ENCODE data around the gene TXNL1. TPM values are rescaled to one million over a fixed set of nuclear protein-coding genes. Genes with fewer than 3 reads are reported as not detected.

TXNL1 gene
- total and polyA plus RNA-seq, 2 of the 13 experiments (the other 11 are each of a cell fraction or from before 2014, with no cell fraction given), result 41.9 to 73.1 TPM

- TF ChIP-seq NFYC (CRISPR knock-in tag; IDR thresholded peaks at IDR 0.05) (peak; percentile 86), ZNF484 (CRISPR knock-in tag; IDR thresholded peaks at IDR 0.05; ENCODE audit: borderline replicate concordance, low read depth) (no peak), NCOA1 (CRISPR knock-in tag; IDR thresholded peaks at IDR 0.05) (no peak), SRSF9 (IDR thresholded peaks at IDR 0.05; ENCODE audit: borderline replicate concordance, insufficient read depth, low read depth, low read length, poor library complexity, severe bottlenecking) (no peak), ZNF121 (CRISPR knock-in tag; IDR thresholded peaks at IDR 0.05) (no peak), KMT2A (CRISPR knock-in tag; IDR thresholded peaks at IDR 0.05) (peak; percentile 89; the same call in 1 of the 2 replicates), MAFF (IDR thresholded peaks at IDR 0.05; ENCODE audit: low read depth, low read length) (no peak; the same call in 1 of the 2 replicates), ZNF451 (CRISPR knock-in tag; IDR thresholded peaks at IDR 0.05) (no peak; the same call in 1 of the 2 replicates), ZBTB33 (CRISPR knock-in tag; IDR thresholded peaks at IDR 0.05) (no peak), AGO2 (optimal IDR thresholded peaks at IDR 0.05; ENCODE audit: low read depth, low read length) (peak; percentile 73), ELF4 (CRISPR knock-in tag; IDR thresholded peaks at IDR 0.05; ENCODE audit: borderline replicate concordance) (no peak; the same call in 1 of the 2 replicates), ZNF20 (CRISPR knock-in tag; IDR thresholded peaks at IDR 0.05) (peak; percentile 53; the same call in 1 of the 2 replicates), PAX8 (CRISPR knock-in tag; IDR thresholded peaks at IDR 0.05; ENCODE audit: borderline replicate concordance) (no peak), MAZ (IDR thresholded peaks at IDR 0.05; ENCODE audit: borderline replicate concordance, low read depth, low read length) (peak; percentile 92), MAZ (CRISPR knock-in tag; IDR thresholded peaks at IDR 0.05; ENCODE audit: low read depth) (peak; percentile 77), ZNF720 (CRISPR knock-in tag; IDR thresholded peaks at IDR 0.05) (no peak), ZBTB7A (CRISPR knock-in tag; IDR thresholded peaks at IDR 0.05) (no peak), HCFC1 (IDR thresholded peaks at IDR 0.05; ENCODE audit: low read depth, low read length) (peak; percentile 68), ZNF598 (CRISPR knock-in tag; IDR thresholded peaks at IDR 0.05; ENCODE audit: borderline replicate concordance) (no peak)
- TF ChIP-seq, protein P1, sequence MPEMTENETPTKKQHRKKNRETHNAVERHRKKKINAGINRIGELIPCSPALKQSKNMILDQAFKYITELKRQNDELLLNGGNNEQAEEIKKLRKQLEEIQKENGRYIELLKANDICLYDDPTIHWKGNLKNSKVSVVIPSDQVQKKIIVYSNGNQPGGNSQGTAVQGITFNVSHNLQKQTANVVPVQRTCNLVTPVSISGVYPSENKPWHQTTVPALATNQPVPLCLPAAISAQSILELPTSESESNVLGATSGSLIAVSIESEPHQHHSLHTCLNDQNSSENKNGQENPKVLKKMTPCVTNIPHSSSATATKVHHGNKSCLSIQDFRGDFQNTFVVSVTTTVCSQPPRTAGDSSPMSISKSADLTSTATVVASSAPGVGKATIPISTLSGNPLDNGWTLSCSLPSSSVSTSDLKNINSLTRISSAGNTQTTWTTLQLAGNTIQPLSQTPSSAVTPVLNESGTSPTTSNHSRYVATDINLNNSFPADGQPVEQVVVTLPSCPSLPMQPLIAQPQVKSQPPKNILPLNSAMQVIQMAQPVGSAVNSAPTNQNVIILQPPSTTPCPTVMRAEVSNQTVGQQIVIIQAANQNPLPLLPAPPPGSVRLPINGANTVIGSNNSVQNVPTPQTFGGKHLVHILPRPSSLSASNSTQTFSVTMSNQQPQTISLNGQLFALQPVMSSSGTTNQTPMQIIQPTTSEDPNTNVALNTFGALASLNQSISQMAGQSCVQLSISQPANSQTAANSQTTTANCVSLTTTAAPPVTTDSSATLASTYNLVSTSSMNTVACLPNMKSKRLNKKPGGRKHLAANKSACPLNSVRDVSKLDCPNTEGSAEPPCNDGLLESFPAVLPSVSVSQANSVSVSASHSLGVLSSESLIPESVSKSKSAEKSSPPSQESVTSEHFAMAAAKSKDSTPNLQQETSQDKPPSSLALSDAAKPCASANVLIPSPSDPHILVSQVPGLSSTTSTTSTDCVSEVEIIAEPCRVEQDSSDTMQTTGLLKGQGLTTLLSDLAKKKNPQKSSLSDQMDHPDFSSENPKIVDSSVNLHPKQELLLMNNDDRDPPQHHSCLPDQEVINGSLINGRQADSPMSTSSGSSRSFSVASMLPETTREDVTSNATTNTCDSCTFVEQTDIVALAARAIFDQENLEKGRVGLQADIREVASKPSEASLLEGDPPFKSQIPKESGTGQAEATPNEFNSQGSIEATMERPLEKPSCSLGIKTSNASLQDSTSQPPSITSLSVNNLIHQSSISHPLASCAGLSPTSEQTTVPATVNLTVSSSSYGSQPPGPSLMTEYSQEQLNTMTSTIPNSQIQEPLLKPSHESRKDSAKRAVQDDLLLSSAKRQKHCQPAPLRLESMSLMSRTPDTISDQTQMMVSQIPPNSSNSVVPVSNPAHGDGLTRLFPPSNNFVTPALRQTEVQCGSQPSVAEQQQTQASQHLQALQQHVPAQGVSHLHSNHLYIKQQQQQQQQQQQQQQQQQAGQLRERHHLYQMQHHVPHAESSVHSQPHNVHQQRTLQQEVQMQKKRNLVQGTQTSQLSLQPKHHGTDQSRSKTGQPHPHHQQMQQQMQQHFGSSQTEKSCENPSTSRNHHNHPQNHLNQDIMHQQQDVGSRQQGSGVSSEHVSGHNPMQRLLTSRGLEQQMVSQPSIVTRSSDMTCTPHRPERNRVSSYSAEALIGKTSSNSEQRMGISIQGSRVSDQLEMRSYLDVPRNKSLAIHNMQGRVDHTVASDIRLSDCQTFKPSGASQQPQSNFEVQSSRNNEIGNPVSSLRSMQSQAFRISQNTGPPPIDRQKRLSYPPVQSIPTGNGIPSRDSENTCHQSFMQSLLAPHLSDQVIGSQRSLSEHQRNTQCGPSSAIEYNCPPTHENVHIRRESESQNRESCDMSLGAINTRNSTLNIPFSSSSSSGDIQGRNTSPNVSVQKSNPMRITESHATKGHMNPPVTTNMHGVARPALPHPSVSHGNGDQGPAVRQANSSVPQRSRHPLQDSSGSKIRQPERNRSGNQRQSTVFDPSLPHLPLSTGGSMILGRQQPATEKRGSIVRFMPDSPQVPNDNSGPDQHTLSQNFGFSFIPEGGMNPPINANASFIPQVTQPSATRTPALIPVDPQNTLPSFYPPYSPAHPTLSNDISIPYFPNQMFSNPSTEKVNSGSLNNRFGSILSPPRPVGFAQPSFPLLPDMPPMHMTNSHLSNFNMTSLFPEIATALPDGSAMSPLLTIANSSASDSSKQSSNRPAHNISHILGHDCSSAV (CRISPR knock-in tag; IDR thresholded peaks at IDR 0.05; ENCODE audit: borderline replicate concordance), result no peak
These were observed at the start of gene TXNL1 (continued) for GRCh38 chr18:56638232-56639103.

All from HepG2 (cell line).